Measurements from ENCODE around the gene KCTD17.
"Not testable (repeated sequence)": the region's sequence is repeated elsewhere in the genome, so short reads cannot be mapped to it uniquely, and the experiment has no call there.

KCTD17 gene

DNA sequence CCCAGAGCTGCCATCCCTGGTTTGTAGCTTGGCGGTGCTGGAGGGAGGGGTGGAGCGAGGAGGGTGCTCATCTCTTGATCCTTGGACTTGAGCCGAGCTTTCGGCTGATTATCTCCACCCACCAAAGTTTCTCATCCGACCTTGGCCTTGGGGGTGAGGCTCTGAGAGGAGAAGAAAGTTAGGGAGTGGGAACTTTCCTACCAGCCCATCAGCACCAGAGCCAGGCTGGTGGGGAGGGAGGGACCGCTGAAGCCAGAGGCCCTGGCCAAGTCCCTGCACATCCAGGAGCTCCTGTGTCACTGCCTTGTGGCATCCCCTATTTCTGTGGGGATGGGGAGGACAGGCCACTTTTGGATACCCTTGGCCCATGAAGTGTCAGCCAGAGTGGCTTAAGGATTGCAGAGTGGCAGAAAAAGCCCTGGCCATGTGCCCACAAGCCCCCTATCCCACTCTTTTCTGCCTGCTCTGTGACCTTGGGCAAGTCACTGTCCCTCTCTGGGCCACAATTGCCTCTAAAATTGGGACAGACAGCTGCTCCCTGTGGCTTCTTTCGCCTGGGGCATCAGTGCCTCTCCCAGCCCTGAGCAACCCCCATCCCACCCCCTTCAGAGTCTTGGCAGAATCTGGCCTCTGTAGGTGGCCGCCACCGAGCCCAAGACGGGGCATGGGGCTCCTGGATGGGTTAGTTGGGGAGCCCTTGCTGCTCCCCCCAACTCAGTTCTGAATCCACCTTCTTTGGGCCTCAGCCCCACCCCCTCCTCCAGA, 10.3 kb downstream of the KCTD17 start:
- no peak for DNase-seq

GRCh38 chr22:37062376-37062675, 10.8 kb downstream of the KCTD17 start:
- no peak for DNase-seq

DNA sequence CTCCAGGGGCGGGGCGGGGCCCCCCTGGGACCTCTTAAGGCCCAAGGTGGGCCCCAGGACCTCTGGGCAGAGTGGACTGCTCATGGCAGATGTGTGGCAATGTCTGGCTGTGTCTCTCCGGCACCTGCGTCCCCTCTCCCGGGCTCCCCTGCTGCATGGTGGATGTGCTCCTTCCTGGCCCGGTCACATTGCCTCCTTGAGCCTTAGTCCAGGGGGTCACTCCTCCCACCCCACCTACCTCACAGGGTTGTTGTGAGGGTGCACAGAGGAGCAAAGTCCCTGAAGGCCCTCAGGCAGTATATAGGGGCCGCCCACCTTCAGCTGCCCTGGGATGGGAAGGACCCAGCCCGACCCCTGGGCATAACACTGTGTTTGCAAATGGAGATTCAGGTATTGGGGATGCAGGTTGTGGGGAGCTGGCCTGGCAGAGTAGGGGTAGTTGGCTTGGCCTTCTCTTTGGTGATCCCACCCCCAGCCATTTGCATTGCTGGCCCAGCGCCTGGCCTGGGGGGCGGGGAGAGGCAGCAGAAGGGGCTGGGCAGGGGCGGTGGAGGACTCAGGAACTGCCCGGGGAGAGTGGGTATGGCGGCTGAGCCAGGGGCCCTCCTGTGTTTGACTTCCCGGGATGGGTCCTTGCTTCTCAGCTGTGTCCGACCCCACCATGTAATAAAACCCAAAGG, 11.3 kb downstream of the KCTD17 start:
- DNase-seq = no peak

- DNase-seq = no peak
Measured at GRCh38 chr22:37063431-37064420, 12.2 kb downstream of the KCTD17 start.

- DNase-seq = no peak
Measured at GRCh38 chr22:37064553-37064952, 13.0 kb downstream of the KCTD17 start.

DNA sequence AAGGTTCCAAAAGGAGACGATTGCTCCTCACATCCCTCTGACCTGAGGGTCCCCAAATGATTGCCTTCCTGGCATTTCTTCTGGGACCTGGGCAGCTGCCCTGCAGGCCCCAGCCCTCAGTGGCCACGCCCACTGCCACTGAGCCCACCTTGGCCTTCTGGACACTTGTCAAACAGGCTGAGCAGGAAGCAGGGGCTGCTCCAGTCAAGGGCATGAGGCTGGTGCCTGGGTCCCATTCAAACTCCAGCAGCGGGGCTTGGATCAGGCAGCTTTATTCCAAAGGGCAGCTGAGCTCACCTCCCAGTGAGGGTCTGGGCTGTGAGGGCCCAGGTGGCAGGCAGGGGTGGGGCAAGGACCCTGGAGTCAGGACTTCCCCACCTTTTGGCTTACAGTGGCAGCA, 13.6 kb downstream of the KCTD17 start:
- DNase-seq = no peak

GRCh38 chr22:37065961-37066360, 14.4 kb downstream of the KCTD17 start:
- DNase-seq = no peak

DNA sequence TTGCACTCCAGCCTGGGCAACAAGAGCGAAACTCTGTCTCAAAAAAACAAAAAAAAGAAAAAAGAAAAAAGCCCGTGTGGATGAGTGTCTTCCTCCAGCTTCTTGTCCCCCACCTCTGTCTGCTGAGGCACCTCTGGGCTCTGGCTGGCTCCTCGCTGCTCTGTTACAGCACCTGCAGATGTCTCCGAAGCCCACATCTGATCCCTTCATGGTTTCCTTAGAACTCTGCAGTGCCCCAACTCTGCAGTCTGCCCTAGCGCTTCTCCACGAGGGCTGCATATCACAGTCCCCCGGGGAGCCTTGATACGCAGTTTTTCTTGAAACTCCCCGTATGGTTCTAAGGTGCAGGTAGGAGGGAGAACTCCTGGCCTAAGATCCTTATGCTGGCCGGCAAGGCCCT, 15.9 kb downstream of the KCTD17 start:
- no peak for DNase-seq

DNA sequence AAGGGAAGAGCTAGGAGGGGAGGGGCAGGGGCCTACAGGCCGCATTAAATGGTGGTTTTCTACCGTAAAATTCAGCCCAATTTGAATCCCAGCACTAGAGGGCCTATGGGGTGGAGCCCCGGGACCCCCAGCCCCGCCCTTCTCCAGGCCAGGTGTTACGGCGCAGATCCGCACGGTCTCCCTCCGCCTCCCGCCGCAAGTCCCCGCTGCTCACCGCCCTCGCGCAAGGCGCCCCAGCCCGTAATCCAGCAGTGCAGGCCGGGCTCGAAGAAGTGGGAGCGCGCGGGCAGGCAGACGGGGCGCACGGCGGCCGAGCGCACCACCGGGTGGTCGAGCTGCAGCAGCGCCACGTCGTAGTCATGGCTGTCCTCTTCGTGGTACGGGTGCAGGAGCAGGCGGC, 17.3 kb downstream of the KCTD17 start:
- DNase-seq = no peak

DNA sequence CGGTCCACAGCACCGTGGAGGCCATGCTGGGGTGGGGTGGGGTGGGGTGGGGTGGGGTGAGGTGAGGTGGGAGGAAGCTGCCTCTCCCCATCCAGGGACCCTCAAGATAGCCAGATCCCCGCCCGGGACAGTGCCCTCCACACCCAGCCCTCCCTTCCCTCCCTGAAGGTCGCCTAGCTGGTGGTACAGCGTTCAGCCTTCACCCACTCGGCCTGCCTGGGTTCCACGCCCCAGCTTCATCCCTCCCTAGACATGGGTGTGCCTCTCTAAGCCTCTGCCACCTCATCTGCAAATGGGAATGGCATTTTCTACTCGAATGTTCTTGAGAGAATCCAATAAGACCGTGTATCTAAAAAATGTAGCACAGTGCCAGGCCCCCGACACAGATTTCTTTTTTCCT, 17.8 kb downstream of the KCTD17 start:
- no peak for DNase-seq

DNA sequence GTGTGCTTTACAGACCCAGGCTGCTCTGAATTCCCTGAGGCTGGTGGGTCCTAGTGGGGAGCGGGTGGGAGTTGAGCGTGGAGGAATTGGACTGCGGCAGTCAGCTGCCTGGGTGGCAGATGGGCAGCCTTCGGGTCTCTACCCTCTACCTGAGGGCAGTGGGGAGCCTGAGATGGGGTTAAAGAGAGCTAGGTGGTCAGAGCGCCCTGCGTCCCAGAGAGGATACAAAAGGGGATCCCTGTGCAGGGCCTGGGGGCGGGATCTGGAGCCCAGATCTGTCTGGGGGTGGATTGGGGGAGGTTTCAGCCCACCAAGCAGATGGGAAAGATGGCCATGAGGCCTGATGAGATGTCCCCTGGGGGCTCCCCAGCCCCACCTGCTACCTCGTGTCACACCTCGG, 18.2 kb downstream of the KCTD17 start:
- DNase-seq = no peak

- no peak for DNase-seq
Measured at GRCh38 chr22:37070334-37070733, 18.8 kb downstream of the KCTD17 start.

GRCh38 chr22:37070744-37071143, 19.2 kb downstream of the KCTD17 start:
- DNase-seq = no peak

DNA sequence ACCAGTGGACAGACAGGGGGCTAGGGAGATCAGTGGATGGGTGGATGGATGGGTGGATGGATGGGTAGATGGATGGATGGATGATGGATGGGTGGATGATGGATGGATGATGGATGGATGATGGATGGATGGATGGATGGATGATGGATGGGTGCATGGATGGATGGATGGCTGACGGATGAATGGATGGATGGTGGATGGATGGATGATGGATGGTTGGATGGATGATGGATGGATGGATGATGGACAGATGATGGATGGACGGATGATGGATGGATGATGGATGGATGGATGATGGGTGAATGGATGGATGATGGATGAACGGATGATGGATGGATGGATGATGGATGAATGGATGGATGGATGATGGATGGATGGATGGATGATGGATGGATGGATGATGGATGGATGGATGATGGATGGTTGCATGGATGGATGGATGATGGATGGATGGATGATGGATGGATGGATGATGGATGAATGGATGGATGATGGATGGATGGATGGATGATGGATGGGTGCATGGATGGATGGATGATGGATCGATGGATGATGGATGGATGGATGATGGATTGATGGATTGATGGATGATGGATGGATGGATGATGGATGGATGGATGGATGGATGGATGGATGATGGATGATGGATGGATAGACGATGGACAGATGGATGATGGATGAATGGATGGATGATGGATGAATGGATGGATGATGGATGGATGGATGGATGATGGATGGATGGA, 20.5 kb downstream of the KCTD17 start:
- DNase-seq = not testable (repeated sequence)

DNA sequence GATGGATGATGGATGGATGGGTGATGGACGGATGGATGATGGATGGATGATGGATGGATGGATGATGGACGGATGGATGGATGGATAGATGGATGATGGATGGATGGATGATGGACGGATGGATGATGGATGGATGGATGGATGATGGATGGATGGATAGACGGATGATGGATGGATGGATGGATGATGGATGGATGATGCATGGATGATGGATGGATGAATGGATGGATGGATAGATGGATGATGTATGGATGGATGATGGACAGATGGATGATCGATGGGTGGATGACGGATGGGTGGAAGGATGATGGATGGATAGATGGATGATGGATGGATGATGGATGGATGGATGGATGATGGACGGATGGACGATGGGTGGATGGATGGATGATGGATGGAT, 21.1 kb downstream of the KCTD17 start:
- DNase-seq = no peak

DNA sequence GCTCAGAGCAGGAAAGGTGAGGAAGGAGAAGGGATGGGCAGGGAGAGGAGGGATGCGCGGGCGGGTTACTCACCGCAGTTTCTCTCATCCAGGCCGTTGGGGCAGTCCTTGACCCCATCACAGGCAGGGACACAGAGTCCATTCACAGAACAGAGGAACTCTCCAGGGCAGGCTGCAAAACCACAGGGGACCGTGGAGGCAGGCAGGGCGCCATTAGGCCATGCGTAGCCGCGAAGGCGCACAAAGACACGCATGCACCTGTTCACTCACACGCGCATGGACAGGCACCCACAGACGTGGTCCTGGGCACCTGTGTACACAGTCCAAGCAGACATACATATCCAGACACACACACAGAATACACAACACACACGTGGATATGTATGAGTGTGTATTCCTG, 23.0 kb downstream of the KCTD17 start:
- DNase-seq = no peak

DNA sequence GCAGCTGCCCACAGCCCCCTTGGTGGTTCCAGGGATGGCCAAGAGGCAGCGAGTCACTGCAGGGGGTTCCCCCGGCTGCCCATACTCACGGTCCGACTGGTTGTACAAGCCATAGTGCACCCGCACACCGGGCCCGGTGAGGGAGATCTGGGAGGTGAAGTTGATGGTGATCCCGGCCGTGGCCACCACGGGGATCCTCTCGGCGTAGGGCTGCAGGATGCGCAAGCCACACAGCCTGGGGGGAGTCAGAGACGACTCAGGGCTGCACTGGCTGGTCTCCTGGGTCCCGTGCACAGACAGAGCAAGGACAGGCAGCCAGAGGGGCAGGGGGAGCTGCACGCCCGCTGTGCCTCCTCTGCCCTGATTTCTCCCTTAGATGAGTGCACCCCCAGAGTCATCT, 23.5 kb downstream of the KCTD17 start:
- no peak for DNase-seq

DNA sequence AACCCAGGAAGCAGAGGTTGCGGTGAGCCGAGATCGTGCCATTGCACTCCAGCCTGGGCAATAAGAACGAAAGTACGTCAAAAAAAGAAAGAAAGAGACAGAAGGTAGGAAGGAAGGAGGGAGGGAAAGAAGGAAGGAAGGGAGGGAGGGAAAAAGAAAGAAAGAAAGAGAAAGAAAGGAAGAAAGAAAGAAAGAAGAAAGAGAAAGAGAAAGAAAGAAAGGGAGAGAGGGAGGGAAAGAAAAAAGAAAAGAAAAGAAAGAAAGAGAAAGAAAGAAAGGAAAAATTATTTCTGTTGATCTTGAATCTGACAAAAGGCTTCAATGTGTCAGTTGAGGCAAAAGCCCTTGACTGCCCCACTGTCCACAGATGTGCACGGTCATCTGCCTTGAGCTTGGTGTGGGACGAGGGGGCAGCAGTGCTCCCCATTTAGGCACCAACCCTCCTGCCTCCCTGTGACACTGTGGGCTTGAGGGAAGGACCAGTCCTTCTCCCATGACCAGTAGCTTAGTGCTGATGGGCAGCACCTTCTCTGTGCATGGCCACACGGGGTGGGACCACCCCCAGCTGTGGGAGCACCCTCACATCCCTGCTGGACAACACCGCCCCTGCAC, 24.4 kb downstream of the KCTD17 start:
- no peak for DNase-seq

- DNase-seq = peak; percentile 87
Measured at GRCh38 chr22:37077802-37078448, 26.4 kb downstream of the KCTD17 start.

- no peak for DNase-seq
Measured at GRCh38 chr22:37079158-37079557, 27.6 kb downstream of the KCTD17 start.

DNA sequence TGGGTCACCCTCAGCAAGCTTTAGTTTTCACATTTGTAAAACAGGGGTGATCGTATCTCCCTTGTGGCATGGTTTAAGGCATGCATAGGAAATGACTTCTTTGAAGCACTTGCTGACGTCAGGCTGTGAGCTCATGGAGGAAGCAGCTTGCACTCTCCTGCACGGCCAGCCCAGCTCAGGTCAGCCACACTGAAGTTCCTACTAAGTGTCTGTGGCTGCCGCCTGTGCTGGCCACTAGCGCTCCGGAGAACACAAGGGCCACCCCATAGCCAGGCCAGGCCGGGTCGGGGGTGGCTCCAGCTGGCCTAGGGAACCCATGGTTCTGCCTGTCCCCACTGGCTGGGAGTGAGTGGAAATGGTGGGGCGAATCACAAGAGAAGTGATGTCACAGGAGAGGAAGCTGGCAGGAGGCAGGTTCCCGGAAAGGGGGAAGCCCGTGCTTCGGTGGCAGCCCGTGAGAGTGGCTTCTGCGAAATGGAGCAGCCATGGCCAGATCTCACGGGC, 28.2 kb downstream of the KCTD17 start:
- DNase-seq = peak; percentile 71

DNA sequence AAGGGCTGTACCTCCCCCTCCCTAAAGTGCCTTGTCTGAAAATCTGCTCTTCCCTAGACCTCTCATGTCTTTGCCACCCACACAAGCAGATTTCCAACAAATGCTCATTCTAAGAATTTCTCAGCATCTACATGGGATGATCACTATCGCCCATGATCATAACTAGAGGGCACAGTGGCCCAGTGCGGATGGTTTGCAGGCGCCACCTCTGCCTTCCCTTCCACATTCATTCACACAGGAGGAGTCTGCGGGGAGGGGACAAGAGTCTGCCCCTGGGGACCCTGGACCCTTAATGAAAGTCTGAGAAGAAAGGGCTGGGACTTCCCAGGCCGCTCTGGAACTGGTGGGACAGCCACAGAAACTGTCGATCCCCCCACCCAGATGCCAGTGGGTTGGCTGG, 28.9 kb downstream of the KCTD17 start:
- DNase-seq = no peak

All from activated T-cell treated with anti-CD3 and anti-CD28 coated beads for 4 hours (primary cell).